IPS DF 6.9 (cell line): ENCODE data around the gene MCEE.
"Not testable (repeated sequence)": the region's sequence is repeated elsewhere in the genome, so short reads cannot be mapped to it uniquely, and the experiment has no call there.

Experiments used
- DNase-seq: peaks from one replicate; pipeline ENCODE4 v3.0.0-alpha.2; 2013; ENCODE audit warnings: low read depth, low spot score
- H3K27ac ChIP-seq: one replicate; pipeline ENCODE4 v1.5.1; 2013; ENCODE audit warnings: low read length, control low read depth
- H3K27me3 ChIP-seq: 2 replicates; pipeline ENCODE4 v1.6.1; 2013; ENCODE audit warnings: mild to moderate bottlenecking, low read length; ENCODE audit not compliant: control insufficient read depth, insufficient read depth
- H3K36me3 ChIP-seq: 2 replicates; pipeline ENCODE4 v1.6.1; 2013; ENCODE audit warnings: low read length; ENCODE audit not compliant: control insufficient read depth, insufficient read depth
- H3K4me1 ChIP-seq: 2 replicates; pipeline ENCODE4 v1.6.1; 2013; ENCODE audit warnings: low read length; ENCODE audit not compliant: control insufficient read depth, insufficient read depth
- H3K4me3 ChIP-seq: 2 replicates; pipeline ENCODE4 v1.5.1; 2013; ENCODE audit warnings: mild to moderate bottlenecking, low read length
- H3K9me3 ChIP-seq: 2 replicates; pipeline ENCODE4 v1.6.1; 2013; ENCODE audit warnings: low read length, inconsistent platforms; ENCODE audit not compliant: control insufficient read depth, insufficient read depth
- WGBS: extraction: QIAGEN DNeasy Blood & Tissue Kit; methylation state at CpG from one replicate; pipeline ENCODE4 v1.1.7; 2013; ENCODE audit warnings: mixed read lengths, missing lambda C conversion rate; ENCODE audit not compliant: insufficient read length, insufficient coverage; 5-methylcytosine and 5-hydroxymethylcytosine counted together

Gene MCEE

DNA sequence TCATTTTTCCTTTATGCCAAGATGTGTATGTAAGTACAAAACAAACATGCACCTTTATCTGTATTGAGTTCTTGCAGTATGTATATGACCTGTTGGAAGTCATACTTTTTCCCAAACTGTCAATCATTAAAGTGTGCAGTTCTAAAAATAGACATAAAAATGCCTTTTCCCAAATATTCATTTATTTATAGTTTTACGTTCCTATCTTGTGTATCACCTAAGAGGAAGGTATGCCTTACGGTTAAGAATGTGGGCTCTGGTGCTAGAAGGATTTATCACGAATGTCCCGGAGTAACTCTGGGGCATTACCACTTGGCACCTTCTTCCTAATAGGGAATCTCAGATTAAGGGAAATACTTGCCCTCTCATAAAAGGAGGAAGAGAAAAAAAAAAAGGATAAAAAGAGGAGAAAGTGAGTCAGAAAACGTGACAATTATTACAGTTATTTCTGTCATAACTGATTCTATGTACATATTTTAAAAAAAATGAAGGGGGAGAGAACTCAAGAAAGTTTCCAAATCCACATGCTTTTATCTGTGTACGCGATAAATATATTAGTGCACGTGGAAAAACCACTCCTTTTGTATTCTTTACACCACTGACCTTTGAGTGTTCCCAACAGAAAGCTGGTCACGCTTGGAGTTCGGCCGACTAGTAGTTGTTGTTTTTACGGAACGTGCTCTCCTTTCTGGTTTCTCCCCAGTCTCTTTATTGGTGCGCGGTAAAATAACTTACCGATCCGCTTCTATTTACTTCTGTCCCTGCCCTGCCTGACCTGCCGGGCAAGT lies 721 bp downstream of the MCEE start:
- Histone ChIP-seq H3K27me3 (no peaks in the 10 kb centered on the region), H3K9me3 (no peaks in the 10 kb centered on the region), H3K4me3 (peak overlapping the region; percentile 92), H3K36me3 (no peaks in the 10 kb centered on the region), H3K27ac (no peak overlapping the region), H3K4me1 (no peaks in the 10 kb centered on the region)
- no peak for DNase-seq
- WGBS: no CpG with 5 or more reads among the region's 18 CpGs

DNA sequence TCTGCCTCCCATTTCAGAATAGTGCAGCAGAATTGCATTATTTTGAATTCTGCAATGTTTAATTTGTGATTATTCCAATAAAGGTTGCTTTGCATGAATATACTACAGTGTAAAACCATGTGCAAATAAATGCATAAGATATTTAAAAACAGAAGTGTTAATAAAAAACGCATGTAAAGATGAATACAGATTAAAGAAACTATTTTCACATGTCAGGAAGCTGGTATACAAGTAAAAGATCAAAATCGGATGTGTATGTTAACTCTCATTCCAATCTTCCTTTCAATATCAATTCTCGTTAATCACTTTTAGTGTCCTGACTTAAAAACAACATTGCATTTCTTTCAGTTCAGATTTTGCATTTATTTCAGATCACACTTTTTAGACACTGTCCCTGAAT lies 3.1 kb downstream of the MCEE start:
- Histone ChIP-seq H3K9me3 (no peaks in the 10 kb centered on the region), H3K4me3 (no peak overlapping the region), H3K27me3 (no peaks in the 10 kb centered on the region), H3K4me1 (no peaks in the 10 kb centered on the region), H3K27ac (no peak overlapping the region), H3K36me3 (no peaks in the 10 kb centered on the region)
- DNase-seq: no peak
- 100% methylated on average over 1 of the region's 3 CpGs for WGBS

DNA sequence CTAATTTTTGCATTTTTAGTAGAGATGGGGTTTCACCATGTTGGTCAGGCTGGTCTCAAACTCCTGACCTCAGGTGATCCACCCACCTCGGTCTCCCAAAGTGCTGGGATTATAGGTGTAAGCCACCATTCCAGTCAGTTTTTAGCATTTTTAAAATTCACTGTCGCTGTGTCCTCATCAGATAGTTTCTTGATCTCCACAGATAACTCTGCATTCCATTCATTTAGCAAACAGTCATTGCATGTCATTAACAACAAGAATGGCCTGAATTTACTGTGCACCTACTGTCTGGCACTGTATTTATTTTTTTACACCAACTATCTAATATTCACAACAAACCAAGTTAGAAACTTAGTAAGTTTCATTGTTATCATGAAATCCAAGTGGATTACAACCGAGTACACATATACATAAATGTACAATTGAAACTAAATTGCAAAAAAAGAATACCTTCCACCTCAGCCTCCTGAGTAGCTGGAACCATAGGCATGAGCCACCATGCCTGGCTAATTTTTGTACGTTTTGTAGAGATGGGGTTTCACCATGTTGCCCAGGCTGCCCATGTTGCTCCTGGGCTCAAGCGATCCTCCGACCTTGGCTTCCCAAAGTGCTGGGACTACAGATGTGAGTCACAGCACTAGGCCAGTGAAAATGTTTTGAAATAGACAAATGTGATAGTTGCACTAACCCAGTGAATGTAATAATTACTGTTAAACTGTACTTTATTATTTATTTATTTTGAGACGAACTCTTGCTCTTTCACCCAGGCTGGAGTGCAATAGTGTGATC lies 4.3 kb downstream of the MCEE start:
- Histone ChIP-seq H3K4me1 (no peaks in the 10 kb centered on the region), H3K27ac (no peak overlapping the region), H3K27me3 (no peaks in the 10 kb centered on the region), H3K36me3 (no peaks in the 10 kb centered on the region), H3K9me3 (no peaks in the 10 kb centered on the region), H3K4me3 (no peak overlapping the region)
- no CpG with 5 or more reads among the region's 7 CpGs for WGBS
- DNase-seq: no peak

DNA sequence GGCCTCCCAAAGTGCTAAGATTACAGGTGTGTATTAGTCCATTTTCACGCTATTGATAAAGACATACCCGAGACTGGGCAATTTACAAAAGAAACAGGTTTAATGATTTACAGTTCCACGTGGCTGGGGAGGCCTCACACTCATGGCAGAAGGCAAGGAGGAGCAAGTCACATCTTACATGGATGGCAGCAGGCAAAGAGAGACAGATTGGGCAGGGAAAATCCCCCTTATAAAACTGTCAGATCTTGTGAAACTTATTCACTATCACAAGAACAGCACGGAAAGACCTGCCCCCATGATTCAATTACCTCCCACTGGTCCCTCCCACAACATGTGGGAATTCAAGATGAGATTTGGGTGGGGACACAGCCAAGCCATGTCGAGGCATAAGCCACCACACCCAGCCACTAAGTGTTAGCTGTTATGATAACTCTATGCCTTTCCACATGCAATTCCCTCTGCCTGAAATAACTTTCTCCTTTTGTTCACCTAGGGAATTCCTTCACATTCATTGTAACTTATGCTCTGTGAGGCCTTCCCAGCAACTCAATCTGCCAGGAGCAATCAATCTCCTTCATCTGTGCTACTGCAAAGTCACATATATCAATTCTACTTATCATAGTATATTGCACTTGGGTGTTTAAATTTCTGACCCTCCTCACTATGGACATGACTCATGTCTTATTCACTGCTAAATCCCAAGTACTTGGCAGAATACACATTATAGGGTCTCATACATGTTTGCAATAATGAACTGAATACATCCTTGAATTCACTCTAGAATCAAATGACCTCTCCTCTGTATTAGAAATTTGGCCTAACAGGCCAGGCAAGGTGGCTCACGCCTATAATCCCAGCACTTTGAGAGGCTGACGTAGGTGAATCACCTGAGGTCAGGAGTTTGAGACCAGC lies 7.4 kb downstream of the MCEE start:
- Histone ChIP-seq H3K4me1 (no peaks in the 10 kb centered on the region), H3K27me3 (no peaks in the 10 kb centered on the region), H3K4me3 (no peak overlapping the region), H3K9me3 (no peaks in the 10 kb centered on the region), H3K36me3 (no peaks in the 10 kb centered on the region), H3K27ac (no peak overlapping the region)
- WGBS: no CpG with 5 or more reads among the region's 7 CpGs
- DNase-seq: no peak

DNA sequence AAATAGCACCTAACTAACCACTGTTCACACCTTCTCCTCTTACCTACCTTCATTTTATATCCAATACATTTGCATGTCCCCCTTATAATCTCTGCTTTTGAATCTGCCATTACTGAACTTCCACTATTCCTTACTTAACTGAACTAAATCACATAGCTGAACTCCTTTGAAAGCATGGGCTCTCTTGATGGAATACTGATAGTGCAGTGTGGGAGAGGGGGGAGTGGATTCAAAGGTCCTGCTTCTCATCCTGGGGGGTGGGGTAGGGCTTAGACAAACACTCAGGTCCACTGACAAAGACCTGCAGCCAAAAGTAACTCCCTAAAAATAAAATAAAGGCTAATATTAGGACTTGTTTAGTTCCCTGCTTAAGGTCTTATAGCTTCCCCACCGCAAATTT lies 8.6 kb downstream of the MCEE start:
- H3K4me1 ChIP-seq: no peaks in the 10 kb centered on the region
- H3K9me3 ChIP-seq: no peaks in the 10 kb centered on the region
- no CpG with 5 or more reads among the region's 1 CpG for WGBS
- H3K36me3 ChIP-seq: no peaks in the 10 kb centered on the region
- no peaks in the 10 kb centered on the region for H3K27me3 ChIP-seq
- no peak for DNase-seq
- H3K27ac ChIP-seq: no peak overlapping the region
- no peak overlapping the region for H3K4me3 ChIP-seq

DNA sequence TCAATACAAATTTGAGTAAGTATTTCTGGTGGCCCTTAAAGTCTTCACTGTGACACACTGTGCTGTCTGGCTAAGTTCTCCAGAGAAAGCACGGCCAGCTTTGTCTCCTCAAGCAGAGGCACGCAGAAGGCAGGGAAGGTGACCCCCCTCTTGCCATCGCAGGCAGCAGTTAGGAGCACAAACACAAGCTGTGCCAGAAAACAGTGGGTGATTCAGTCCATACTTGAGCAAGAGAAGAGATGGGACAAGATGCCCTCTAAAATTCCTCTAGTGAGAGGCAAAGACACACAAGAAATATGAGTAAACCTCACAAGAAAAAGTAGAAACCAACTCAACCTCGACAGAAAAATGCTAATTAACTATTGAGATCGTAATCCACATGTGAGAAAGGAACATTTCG lies 9.8 kb downstream of the MCEE start:
- H3K36me3 ChIP-seq: no peaks in the 10 kb centered on the region
- no CpG with 5 or more reads among the region's 6 CpGs for WGBS

DNA sequence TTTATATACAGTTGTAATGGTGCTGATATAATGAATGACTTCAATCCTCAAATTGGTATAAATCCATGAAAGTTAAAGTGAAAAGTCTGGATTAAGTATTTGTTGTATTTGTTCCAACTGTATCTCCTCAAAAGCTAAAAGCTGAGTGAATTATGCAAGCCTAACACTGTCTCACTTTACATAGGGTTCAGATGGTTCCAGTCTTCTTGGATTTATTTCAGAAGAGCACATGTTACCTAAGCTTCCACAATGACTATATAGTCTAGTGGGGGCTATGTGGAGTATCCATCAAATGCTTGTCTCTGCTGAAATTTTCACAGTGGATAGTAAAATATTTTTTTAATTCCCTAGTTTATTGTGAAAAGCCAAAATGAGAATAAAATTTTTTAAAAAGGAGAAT lies 13.0 kb downstream of the MCEE start:
- Histone ChIP-seq H3K4me1 (no peaks in the 10 kb centered on the region), H3K4me3 (no peak overlapping the region), H3K27ac (no peak overlapping the region), H3K9me3 (no peaks in the 10 kb centered on the region), H3K27me3 (no peaks in the 10 kb centered on the region), H3K36me3 (no peaks in the 10 kb centered on the region; the same call in 1 of the 2 replicates)
- DNase-seq: no peak

More for the DNA sequence above, 9.8 kb downstream of the MCEE start:
- Histone ChIP-seq H3K9me3 (no peaks in the 10 kb centered on the region), H3K4me3 (no peak overlapping the region), H3K4me1 (no peaks in the 10 kb centered on the region), H3K27me3 (no peaks in the 10 kb centered on the region), H3K27ac (no peak overlapping the region)
- DNase-seq: no peak

DNA sequence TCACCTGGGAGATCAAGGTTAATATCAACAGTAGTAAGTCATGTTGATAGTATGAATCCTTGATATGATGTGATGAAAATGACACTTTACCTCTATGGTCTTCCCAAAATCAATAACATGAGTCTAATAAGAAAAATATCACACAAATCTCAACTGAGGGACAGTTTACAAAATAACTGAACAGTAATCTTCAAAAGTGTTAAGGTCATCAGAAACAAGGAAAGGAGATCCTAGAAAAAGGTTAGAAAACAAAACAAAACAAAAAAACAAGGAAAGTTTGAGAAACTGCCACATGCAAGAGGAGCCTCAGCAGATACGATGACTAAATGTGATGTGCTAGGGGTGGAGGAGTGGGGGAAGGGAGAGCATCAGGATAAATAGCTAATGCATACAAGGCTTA lies 16.2 kb downstream of the MCEE start:
- Histone ChIP-seq H3K4me1 (no peaks in the 10 kb centered on the region; the same call in 1 of the 2 replicates), H3K27ac (no peak overlapping the region), H3K27me3 (no peaks in the 10 kb centered on the region), H3K9me3 (no peaks in the 10 kb centered on the region), H3K4me3 (no peak overlapping the region), H3K36me3 (no peaks in the 10 kb centered on the region; the same call in 1 of the 2 replicates)
- DNase-seq: no peak
- WGBS: no CpG with 5 or more reads among the region's 1 CpG

DNA sequence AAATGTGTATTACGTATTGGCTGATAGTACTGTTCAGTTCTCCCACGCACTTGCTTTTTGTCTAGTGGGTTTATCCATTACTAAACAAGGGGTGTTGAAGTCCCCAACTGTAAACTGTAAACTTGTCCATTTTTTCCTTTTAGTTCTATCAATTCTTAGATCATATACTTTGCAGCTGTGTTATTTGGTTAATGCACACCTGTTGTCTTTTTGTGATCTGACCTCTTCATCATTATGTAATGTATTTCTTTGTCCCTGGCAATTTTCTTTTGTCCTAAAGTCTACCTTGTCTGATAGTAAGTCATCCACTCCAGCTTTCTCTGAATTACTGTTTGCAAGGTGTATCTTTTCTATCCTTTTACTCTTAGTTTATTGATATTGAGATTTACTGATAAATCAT lies 21.9 kb downstream of the MCEE start:
- no peak overlapping the region for H3K4me3 ChIP-seq
- no peaks in the 10 kb centered on the region for H3K27me3 ChIP-seq
- no peaks in the 10 kb centered on the region for H3K9me3 ChIP-seq
- H3K4me1 ChIP-seq: peaks cover 3% of the 10 kb centered on the region
- WGBS: no CpG with 5 or more reads among the region's 2 CpGs
- no peak for DNase-seq
- no peaks in the 10 kb centered on the region for H3K36me3 ChIP-seq
- H3K27ac ChIP-seq: no peak overlapping the region

DNA sequence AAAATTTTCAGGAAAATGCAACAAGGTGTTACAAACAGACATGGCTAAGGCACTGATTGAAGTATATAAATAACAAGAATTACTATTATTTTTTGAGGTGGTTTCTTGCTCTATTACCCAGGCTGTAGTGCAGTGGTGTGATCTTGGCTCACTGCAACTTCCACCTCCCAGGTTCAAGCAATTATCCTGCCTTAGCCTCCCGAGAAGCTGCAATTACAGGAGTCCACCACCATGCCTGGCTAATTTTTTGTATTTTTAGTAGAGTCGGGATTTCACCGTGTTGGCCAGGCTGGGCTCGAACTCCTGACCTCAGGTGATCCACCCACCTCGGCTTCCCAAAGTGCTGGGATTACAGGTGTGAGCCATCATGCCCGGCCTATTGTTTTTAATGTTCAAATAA lies 23.6 kb downstream of the MCEE start:
- not testable (repeated sequence) for H3K4me1 ChIP-seq, H3K27me3 ChIP-seq, H3K27ac ChIP-seq, DNase-seq, H3K36me3 ChIP-seq, H3K9me3 ChIP-seq, H3K4me3 ChIP-seq
- WGBS: no CpG with 5 or more reads among the region's 6 CpGs
